ENCODE results near the gene FGD5. TPM values are rescaled to one million over a fixed set of nuclear protein-coding genes. Genes with fewer than 3 reads are reported as not detected.

The FGD5 gene
- total and polyA plus RNA-seq, 2 donors (not counting 1 experiment from before 2014, with no cell fraction given) = not detected

DNA sequence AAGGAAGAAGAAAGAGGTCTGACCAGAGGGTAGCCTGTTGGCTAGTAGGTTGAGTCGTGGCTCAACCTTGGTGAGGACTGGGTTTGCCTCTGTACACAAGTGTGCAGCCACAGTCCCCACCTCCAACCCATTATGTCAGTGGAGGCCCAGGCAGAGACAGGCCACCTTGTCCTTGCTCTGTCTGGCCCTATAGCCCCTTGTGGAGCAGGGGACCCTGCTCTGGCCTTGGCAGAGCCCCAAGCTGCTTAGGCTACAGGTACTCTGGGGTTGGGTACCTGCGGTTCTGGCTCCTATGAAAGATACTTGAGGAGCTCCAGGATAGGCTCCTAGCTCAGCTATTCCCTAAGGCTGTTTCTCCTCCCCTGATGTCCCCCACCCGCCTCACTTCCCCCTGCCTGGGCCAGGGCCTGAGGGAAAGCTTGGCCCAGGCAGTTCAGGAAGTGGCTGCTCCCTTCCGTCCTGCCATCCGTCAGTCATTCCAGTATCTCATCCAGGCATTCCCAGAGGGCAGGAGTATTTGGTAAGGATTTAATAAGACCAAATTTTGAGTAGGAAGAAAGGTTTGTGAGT is 44.0 kb downstream of the FGD5 start:
- Histone ChIP-seq H3K4me3 (ENCODE audit: control extremely low read depth in 1 of 5, extremely low read depth in 1 of 5, insufficient read depth in 1 of 5, low read depth in 2 of 5, low read length in 4 of 5) (no peak overlapping the region), H3K27me3 (replicated peaks in 1 of 4; ENCODE audit: control extremely low read depth in 1 of 4, control insufficient read depth in 3 of 4, insufficient read depth in 4 of 4, low read length in 3 of 4) (peaks cover 0 to 19% (median 0%) of the 10 kb centered on the region in 4 experiments), H3K9ac (ENCODE audit: low read length) (no peak overlapping the region), H3K4me1 (ENCODE audit: control insufficient read depth in 2 of 2, insufficient read depth in 2 of 2, low read length in 2 of 2) (no peaks in the 10 kb centered on the region), H3K4me2 (replicated peaks; ENCODE audit: low read depth, low read length, poor library complexity, severe bottlenecking) (no peak overlapping the region), H3K9me3 (ENCODE audit: control extremely low read depth in 1 of 3, control insufficient read depth in 2 of 3, insufficient read depth in 1 of 3, low read length in 2 of 3) (peaks cover 0 to 2% (median 0%) of the 10 kb centered on the region in 3 donors), H3K79me2 (ENCODE audit: control insufficient read depth, insufficient read depth, low read length) (no peaks in the 10 kb centered on the region), H2AFZ (ENCODE audit: insufficient read depth, low read depth, low read length, poor library complexity, severe bottlenecking) (no peak overlapping the region), H3K36me3 (replicated peaks in 1 of 2; ENCODE audit: control extremely low read depth in 1 of 2, control insufficient read depth in 1 of 2, extremely low read depth in 1 of 2, insufficient read depth in 2 of 2, low read length in 1 of 2) (no peaks in the 10 kb centered on the region), H4K20me1 (ENCODE audit: control insufficient read depth, insufficient read depth, low read length, poor library complexity, severe bottlenecking) (no peaks in the 10 kb centered on the region), H3K27ac (ENCODE audit: low read length in 2 of 2) (no peak overlapping the region)
- ATAC-seq (ENCODE audit: low read depth) (no peak), DNase-seq (no peak)
- peak overlapping the region; percentile 26 for H3K27ac Mint-ChIP-seq
- TF ChIP-seq, protein P1, sequence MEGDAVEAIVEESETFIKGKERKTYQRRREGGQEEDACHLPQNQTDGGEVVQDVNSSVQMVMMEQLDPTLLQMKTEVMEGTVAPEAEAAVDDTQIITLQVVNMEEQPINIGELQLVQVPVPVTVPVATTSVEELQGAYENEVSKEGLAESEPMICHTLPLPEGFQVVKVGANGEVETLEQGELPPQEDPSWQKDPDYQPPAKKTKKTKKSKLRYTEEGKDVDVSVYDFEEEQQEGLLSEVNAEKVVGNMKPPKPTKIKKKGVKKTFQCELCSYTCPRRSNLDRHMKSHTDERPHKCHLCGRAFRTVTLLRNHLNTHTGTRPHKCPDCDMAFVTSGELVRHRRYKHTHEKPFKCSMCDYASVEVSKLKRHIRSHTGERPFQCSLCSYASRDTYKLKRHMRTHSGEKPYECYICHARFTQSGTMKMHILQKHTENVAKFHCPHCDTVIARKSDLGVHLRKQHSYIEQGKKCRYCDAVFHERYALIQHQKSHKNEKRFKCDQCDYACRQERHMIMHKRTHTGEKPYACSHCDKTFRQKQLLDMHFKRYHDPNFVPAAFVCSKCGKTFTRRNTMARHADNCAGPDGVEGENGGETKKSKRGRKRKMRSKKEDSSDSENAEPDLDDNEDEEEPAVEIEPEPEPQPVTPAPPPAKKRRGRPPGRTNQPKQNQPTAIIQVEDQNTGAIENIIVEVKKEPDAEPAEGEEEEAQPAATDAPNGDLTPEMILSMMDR (IDR thresholded peaks at IDR 0.05) = no peak
- no peak overlapping the region for H3K4me3 Mint-ChIP-seq
- WGBS (ENCODE audit: insufficient coverage) = 100% methylated on average over 1 of the region's 5 CpGs
- peaks cover 20% of the 10 kb centered on the region for H3K27me3 Mint-ChIP-seq
- intact Hi-C loops (cut with micrococcal nuclease) = no loop called here
- H3K4me1 Mint-ChIP-seq = no peaks in the 10 kb centered on the region
- no peaks in the 10 kb centered on the region for H3K9me3 Mint-ChIP-seq (ENCODE audit: insufficient read depth)
- ChIA-PET POLR2A (no interaction called here), CTCF (no interaction called here)

DNA sequence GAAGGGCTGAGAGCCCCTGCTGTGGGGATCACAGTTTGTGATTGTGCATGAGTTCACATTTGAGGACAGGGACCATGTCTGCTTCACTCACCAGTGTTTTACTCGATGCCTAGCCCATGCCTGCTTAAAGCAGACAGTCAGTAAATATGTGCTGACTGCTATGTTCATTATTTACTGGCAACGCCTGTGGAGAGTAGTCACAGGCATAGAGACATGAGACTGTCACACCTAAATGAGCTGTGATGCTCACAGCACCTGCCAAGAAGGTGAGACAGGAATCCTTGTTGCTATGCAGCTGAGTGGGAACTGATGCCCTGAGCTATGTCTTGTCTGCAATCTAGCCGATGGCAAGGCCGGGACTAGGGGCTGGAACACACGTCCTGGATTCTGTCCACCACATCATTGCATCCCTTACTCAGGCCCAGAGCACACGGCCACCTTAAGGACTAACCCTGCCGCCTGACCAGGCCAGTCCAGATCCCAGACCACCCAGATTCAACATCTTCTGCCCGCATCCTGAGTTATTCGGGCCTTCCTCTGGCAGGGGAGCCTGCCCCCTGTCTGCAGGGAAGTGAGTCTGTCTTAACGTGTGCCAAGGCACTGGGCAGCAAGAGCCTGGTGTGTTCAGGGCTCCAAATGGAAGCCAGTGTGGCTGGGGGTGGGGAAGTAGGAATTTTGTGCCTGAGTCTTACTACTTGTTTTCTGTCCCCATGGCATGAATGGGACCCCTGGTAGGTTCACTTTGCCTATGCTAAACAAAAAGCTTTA is 44.8 kb downstream of the FGD5 start:
- WGBS (ENCODE audit: insufficient coverage) = 82% methylated on average over 10 of the region's 10 CpGs
- H3K4me1 ChIP-seq (ENCODE audit: control insufficient read depth in 2 of 2, insufficient read depth in 2 of 2, low read length in 2 of 2) = no peaks in the 10 kb centered on the region
- H3K4me3 ChIP-seq (ENCODE audit: control extremely low read depth in 1 of 5, extremely low read depth in 1 of 5, insufficient read depth in 1 of 5, low read depth in 2 of 5, low read length in 4 of 5) = no peak overlapping the region
- Mint-ChIP-seq H3K4me3 (no peak overlapping the region), H3K27ac (no peak overlapping the region), H3K9me3 (ENCODE audit: insufficient read depth) (no peaks in the 10 kb centered on the region), H3K27me3 (peaks cover 12% of the 10 kb centered on the region), H3K4me1 (no peaks in the 10 kb centered on the region)
- ChIA-PET CTCF (no interaction called here), POLR2A (no interaction called here)
- H3K4me2 ChIP-seq (replicated peaks; ENCODE audit: low read depth, low read length, poor library complexity, severe bottlenecking) = no peak overlapping the region
- H3K36me3 ChIP-seq (replicated peaks in 1 of 2; ENCODE audit: control extremely low read depth in 1 of 2, control insufficient read depth in 1 of 2, extremely low read depth in 1 of 2, insufficient read depth in 2 of 2, low read length in 1 of 2) = no peaks in the 10 kb centered on the region
- ATAC-seq (ENCODE audit: low read depth) = no peak
- no peak overlapping the region for H2AFZ ChIP-seq (ENCODE audit: insufficient read depth, low read depth, low read length, poor library complexity, severe bottlenecking)
- H3K9me3 ChIP-seq (ENCODE audit: control extremely low read depth in 1 of 3, control insufficient read depth in 2 of 3, insufficient read depth in 1 of 3, low read length in 2 of 3) = peaks cover 0 to 6% (median 0%) of the 10 kb centered on the region in 3 donors
- intact Hi-C loops (cut with micrococcal nuclease) = no loop called here
- no peak overlapping the region for H3K27ac ChIP-seq (ENCODE audit: low read length in 2 of 2)
- DNase-seq = no peak
- H3K27me3 ChIP-seq (replicated peaks in 1 of 4; ENCODE audit: control extremely low read depth in 1 of 4, control insufficient read depth in 3 of 4, insufficient read depth in 4 of 4, low read length in 3 of 4) = peaks cover 0 to 18% (median 0%) of the 10 kb centered on the region in 4 experiments
- no peak for TF ChIP-seq EZH2 (IDR thresholded peaks at IDR 0.05; ENCODE audit: borderline replicate concordance, insufficient read depth, low read depth, low read length, poor library complexity, severe bottlenecking)
- TF ChIP-seq, protein P1 (IDR thresholded peaks at IDR 0.05) = no peak
- no peak overlapping the region for H3K9ac ChIP-seq (ENCODE audit: low read length)
- no peaks in the 10 kb centered on the region for H3K79me2 ChIP-seq (ENCODE audit: control insufficient read depth, insufficient read depth, low read length)
- no peaks in the 10 kb centered on the region for H4K20me1 ChIP-seq (ENCODE audit: control insufficient read depth, insufficient read depth, low read length, poor library complexity, severe bottlenecking)
